Omental fat pad (tissue), 4 donors: ENCODE measurements around the gene MIA. TPM values are rescaled to one million over a fixed set of nuclear protein-coding genes. Genes with fewer than 3 reads are reported as not detected.
"Not testable (repeated sequence)": the region's sequence is repeated elsewhere in the genome, so short reads cannot be mapped to it uniquely, and the experiment has no call there.

ENCODE experiments used
- ATAC-seq: fragments of 150-250 bp; one replicate; pipeline ENCODE4 v1.9.1; 2016; ENCODE audit warnings: mild to moderate bottlenecking, moderate library complexity; ENCODE audit not compliant: low FRiP score
- DNase-seq: peaks from one replicate; pipeline ENCODE4 v3.0.0-alpha.2; 2019; ENCODE audit warnings: low spot score
- CTCF ChIP-seq, 3 donors: fragments of 450-650 bp; IDR thresholded peaks; one replicate each; pipeline ENCODE4 v1.5.1; 2016 to 2017; ENCODE audit warnings: antibody characterized with exemption in 3 of 3, mild to moderate bottlenecking in 3 of 3, moderate library complexity in 2 of 3
- total RNA-seq, 4 donors: library from RNA; depleted of rRNA; stranded (reverse); fragments of >200 nt; gene quantifications; one replicate each; pipeline ENCODE4 v1.1.0, GENCODE V29; 2016

MIA gene
- total RNA-seq, 4 donors from 2014 or later, result not detected

GRCh38 chr19:40808497-40808896, 33.2 kb downstream of the MIA start:
- DNase-seq (no peak), ATAC-seq (no peak)
- TF ChIP-seq CTCF (IDR thresholded peaks at IDR 0.05), result no peak

GRCh38 chr19:40809358-40810086, 34.2 kb downstream of the MIA start:
- no peak for ATAC-seq
- no peak for TF ChIP-seq CTCF (IDR thresholded peaks at IDR 0.05)
- DNase-seq, result no peak

- no peak for TF ChIP-seq CTCF (IDR thresholded peaks at IDR 0.05)
- no peak for ATAC-seq
These were observed 34.8 kb downstream of the MIA start for GRCh38 chr19:40810160-40810559.

GRCh38 chr19:40810649-40811408, 35.5 kb downstream of the MIA start:
- ATAC-seq, result peak; percentile 81
- not testable (repeated sequence) for DNase-seq

More at GRCh38 chr19:40810160-40810559, 34.8 kb downstream of the MIA start:
- no peak for DNase-seq

- DNase-seq, result no peak
- no peak for ATAC-seq
These were observed 36.4 kb downstream of the MIA start for GRCh38 chr19:40811478-40812341.

GRCh38 chr19:40812571-40812970, 37.2 kb downstream of the MIA start:
- ATAC-seq, DNase-seq: not testable (repeated sequence)

More at GRCh38 chr19:40811478-40812341, 36.4 kb downstream of the MIA start:
- TF ChIP-seq CTCF (IDR thresholded peaks at IDR 0.05), result no peak

GRCh38 chr19:40813182-40813581, 37.9 kb downstream of the MIA start:
- DNase-seq, result no peak
- no peak for TF ChIP-seq CTCF (IDR thresholded peaks at IDR 0.05)
- no peak for ATAC-seq
